ENCODE data around the gene TBC1D26. TPM values are rescaled to one million over a fixed set of nuclear protein-coding genes. Genes with fewer than 3 reads are reported as not detected.
"Not testable (repeated sequence)": the region's sequence is repeated elsewhere in the genome, so short reads cannot be mapped to it uniquely, and the experiment has no call there.

The TBC1D26 gene
- total and polyA plus RNA-seq, 2 of the 4 experiments (the other 2 are of a cell fraction): 0.02 TPM; not detected in 1

DNA sequence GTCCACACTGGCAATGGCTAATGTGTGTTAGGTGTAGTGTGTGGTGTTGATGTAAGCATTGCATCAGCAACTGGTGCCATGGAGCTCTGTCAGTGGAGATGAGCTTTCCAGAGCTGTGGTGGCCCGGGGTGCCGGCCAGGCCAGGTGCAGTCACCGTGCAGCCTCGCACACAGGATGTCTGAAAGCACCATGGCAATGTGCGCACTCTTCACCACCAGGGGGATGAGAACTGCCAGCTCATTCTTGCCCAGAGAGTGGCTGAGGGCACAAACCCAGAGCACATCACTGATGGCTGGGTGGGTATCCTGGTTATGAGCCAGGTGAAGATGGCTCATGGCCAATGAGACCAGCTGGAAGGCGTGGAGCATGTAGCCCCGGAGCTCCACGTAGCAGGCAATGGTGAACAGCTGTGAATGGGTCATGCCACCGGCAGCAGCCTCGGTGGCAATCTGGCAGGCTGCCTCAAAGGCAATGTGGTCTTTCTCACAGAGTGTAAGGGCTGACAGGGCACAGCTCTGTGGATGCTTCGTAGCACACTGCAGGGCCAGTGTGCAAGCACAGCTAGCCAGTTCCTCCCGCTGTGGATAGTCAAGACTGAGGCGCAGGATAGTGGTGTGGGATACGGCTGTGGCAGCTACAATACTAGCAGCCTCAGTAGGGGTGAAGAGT, 36.9 kb downstream of the TBC1D26 start:
- H4K91ac ChIP-seq (ENCODE audit: insufficient read depth, low read depth, low read length); H2BK5ac ChIP-seq (ENCODE audit: low read depth, low read length, poor library complexity, severe bottlenecking); H3K4me1 ChIP-seq (ENCODE audit: control insufficient read depth, insufficient read depth, low read length); H3K4ac ChIP-seq (ENCODE audit: low read depth, low read length); H2AFZ ChIP-seq (replicated peaks; ENCODE audit: low read length, poor library complexity); dilution Hi-C loops (cut with HindIII; ENCODE audit: low sequenced_read_pairs, unreplicated experiment); H3K9ac ChIP-seq (ENCODE audit: low read depth, low read length); H3K27me3 ChIP-seq (ENCODE audit: control insufficient read depth, insufficient read depth, low read length); H2BK15ac ChIP-seq (ENCODE audit: low read depth, low read length); H3K4me2 ChIP-seq (ENCODE audit: low read depth, low read length); H2BK20ac ChIP-seq (ENCODE audit: low read depth, low read length); H2BK120ac ChIP-seq (ENCODE audit: low read depth, low read length); H3K4me3 ChIP-seq (ENCODE audit: insufficient read depth, low read depth, low read length); intact Hi-C loops (cut with micrococcal nuclease); H4K8ac ChIP-seq (ENCODE audit: low read depth in 2 of 2, low read length in 2 of 2); H3K23ac ChIP-seq (ENCODE audit: low read depth, low read length); H3K9me3 ChIP-seq (ENCODE audit: control insufficient read depth, insufficient read depth, low read length); H2AK5ac ChIP-seq (ENCODE audit: low read depth, low read length); in situ Hi-C loops (cut with MboI; ENCODE audit: low sequenced_read_pairs); H4K5ac ChIP-seq (ENCODE audit: low read depth, low read length); H4K20me1 ChIP-seq (ENCODE audit: insufficient read depth, low read length); POLR2A ChIA-PET (ENCODE audit: unreplicated experiment); ATAC-seq (ENCODE audit: low read depth); H2AK9ac ChIP-seq (replicated peaks; ENCODE audit: low read depth, low read length, poor library complexity); H3K18ac ChIP-seq (ENCODE audit: low read depth, low read length); H3K14ac ChIP-seq (replicated peaks; ENCODE audit: low read depth, low read length); H3K27ac ChIP-seq (ENCODE audit: insufficient read depth, low read length); H3K79me1 ChIP-seq (ENCODE audit: low read depth in 1 of 2, low read length in 2 of 2); H3K36me3 ChIP-seq (ENCODE audit: control insufficient read depth, insufficient read depth, low read length); BruUV-seq (replicated peaks); H3K9me1 ChIP-seq (ENCODE audit: insufficient read depth, low read length); DNase-seq; H3K56ac ChIP-seq (ENCODE audit: extremely low read depth, insufficient read depth, low read length); CTCF ChIA-PET: not testable (repeated sequence)
- no CpG with 5 or more reads among the region's 14 CpGs for WGBS, 2 experiments (ENCODE audit: extremely low coverage in 2 of 2, insufficient read length in 1 of 2)

DNA sequence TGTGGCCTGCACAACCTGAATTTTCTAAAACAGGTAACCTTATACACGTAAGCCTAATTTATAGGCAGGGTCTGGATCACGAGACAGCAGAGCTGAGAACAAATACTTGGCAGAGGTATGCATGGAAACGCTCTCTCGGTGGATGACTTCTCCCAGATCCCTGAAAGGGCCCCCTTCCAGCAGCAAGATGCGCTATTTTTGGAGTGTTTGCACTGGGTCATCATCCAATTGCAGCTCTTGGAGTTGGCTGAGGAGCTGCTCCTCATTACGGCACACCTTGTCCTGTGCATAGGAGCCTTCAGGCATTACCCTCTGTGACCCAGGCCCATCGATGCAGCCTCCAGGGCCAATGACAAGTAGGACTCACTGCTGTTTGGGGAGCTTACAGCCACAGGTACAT, 38.6 kb downstream of the TBC1D26 start:
- POLR2A ChIA-PET (ENCODE audit: unreplicated experiment); H3K18ac ChIP-seq (ENCODE audit: low read depth, low read length); H4K20me1 ChIP-seq (ENCODE audit: insufficient read depth, low read length); H2AK5ac ChIP-seq (ENCODE audit: low read depth, low read length); H3K9me3 ChIP-seq (ENCODE audit: control insufficient read depth, insufficient read depth, low read length); H2BK5ac ChIP-seq (ENCODE audit: low read depth, low read length, poor library complexity, severe bottlenecking); H3K9me1 ChIP-seq (ENCODE audit: insufficient read depth, low read length); ATAC-seq (ENCODE audit: low read depth); H3K14ac ChIP-seq (replicated peaks; ENCODE audit: low read depth, low read length); H3K4me2 ChIP-seq (ENCODE audit: low read depth, low read length); H3K23ac ChIP-seq (ENCODE audit: low read depth, low read length); H3K4ac ChIP-seq (ENCODE audit: low read depth, low read length); H3K79me1 ChIP-seq (ENCODE audit: low read depth in 1 of 2, low read length in 2 of 2); H4K5ac ChIP-seq (ENCODE audit: low read depth, low read length); intact Hi-C loops (cut with micrococcal nuclease); H3K56ac ChIP-seq (ENCODE audit: extremely low read depth, insufficient read depth, low read length); H3K27me3 ChIP-seq (ENCODE audit: control insufficient read depth, insufficient read depth, low read length); H3K4me3 ChIP-seq (ENCODE audit: insufficient read depth, low read depth, low read length); dilution Hi-C loops (cut with HindIII; ENCODE audit: low sequenced_read_pairs, unreplicated experiment); H3K27ac ChIP-seq (ENCODE audit: insufficient read depth, low read length); H2AK9ac ChIP-seq (replicated peaks; ENCODE audit: low read depth, low read length, poor library complexity); CTCF ChIA-PET; H2BK20ac ChIP-seq (ENCODE audit: low read depth, low read length); H4K8ac ChIP-seq (ENCODE audit: low read depth in 2 of 2, low read length in 2 of 2); DNase-seq; BruUV-seq (replicated peaks); H3K4me1 ChIP-seq (ENCODE audit: control insufficient read depth, insufficient read depth, low read length); H2BK15ac ChIP-seq (ENCODE audit: low read depth, low read length); H2BK120ac ChIP-seq (ENCODE audit: low read depth, low read length); H3K36me3 ChIP-seq (ENCODE audit: control insufficient read depth, insufficient read depth, low read length); H3K9ac ChIP-seq (ENCODE audit: low read depth, low read length); in situ Hi-C loops (cut with MboI; ENCODE audit: low sequenced_read_pairs); H2AFZ ChIP-seq (replicated peaks; ENCODE audit: low read length, poor library complexity); H4K91ac ChIP-seq (ENCODE audit: insufficient read depth, low read depth, low read length): not testable (repeated sequence)
- no CpG with 5 or more reads among the region's 7 CpGs for WGBS, 2 experiments (ENCODE audit: extremely low coverage in 2 of 2, insufficient read length in 1 of 2)

All from IMR-90 (cell line).